Cortex of kidney (tissue), 1 donor: ENCODE measurements around the gene DUSP5.
"Not testable (repeated sequence)": the region's sequence is repeated elsewhere in the genome, so short reads cannot be mapped to it uniquely, and the experiment has no call there.

Experiments used
- DNase-seq: peaks from one replicate; lab custom pipeline; 2025; lab: John Stamatoyannopoulos, UW

The DUSP5 gene

DNA sequence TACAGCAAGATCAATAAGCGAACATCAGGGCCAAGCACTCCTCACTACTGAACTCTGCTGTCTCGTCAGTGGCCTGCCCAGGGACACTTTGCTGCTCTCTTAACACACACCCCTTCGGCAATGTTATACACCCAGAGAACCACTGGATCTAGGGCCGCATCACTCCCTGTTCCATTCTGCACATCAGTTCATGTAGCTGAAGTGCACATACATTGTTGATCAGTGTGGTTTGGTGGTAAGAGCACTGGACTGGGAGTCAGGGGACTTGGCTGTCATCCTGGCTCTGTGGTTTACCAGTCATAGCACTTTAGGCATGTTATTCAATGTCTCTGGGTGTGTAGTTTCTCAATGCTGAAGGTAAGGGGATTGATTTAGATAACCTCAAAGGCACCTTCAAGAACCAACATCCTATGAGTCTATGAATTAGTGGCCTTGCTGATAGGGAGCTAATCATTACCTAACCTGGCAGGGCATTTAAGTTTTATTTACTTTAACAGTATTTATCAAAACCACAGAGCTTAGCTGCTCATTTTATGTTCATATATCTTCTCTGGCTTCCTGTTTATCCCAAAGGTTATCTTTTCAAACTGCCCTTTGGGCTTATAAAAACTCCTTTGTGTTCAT is 24.8 kb downstream of the DUSP5 start:
- no peak for DNase-seq

DNA sequence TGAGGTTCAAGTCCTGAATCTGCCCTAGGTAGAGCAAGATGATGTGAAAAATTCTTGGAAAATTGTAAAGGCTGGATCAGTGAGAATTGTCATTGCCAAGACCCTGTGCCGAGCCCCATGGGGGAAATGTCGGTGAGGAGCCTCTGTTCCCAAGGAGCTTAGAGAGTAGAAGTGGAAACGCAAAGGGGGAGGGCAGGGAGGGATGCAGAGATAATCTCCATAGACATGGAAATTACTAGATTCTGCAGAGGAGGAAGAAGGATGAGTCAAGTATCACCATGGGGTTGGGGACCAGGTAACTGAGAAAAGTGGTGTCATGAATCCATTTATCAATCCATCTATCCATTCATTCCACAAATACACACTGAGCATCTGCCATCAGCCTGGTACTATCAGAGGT is 26.0 kb downstream of the DUSP5 start:
- no peak for DNase-seq

DNA sequence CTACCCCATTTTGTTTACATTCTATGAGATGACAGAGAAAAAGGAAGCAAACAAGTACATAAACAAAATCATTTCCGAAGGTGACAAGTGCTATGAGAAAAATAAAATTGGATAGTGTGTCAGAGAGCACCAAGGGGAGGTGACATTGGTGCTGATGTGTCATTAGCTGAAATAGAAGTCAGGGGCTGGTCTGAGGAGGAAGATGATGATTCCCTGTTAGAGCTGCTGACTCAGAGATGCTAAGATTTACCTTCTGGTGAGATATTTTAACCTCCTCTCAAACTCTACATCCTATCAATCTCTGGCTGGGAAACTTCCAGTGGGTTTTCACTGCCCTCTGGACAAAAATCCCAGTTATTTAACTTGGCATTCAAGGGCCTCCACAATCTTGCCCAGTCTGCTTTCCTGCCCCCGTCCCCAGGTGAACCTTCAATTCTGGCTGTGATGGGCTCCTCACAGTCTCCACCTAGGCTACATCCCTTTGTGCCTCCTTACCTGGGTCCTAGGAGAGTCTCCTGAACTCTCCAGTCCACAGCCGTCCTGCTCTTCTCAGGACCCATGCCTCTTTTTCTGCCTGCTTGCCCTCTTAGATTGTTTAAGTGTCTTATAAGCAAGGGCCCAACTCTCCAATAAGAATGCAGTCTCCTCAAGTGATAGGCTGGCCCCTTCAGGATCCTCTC is 26.6 kb downstream of the DUSP5 start:
- no peak for DNase-seq

DNA sequence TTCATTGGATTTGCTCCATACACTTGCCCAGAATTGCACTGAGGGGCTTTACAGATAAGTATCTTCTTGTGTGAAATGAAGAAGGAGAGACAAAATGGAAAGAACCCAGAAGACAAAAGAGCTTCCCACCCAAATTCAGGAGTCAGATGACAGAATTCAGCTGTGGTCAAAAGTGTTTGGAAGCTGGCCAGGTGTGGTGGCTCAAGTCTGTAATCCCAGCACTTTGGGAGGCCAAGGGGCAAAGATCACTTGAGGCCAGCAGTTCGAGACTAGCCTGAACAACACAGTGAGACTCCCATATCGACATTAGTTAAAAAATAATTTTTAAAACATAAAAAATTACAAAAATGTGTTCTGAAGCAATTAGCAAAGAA is 27.1 kb downstream of the DUSP5 start:
- no peak for DNase-seq

DNA sequence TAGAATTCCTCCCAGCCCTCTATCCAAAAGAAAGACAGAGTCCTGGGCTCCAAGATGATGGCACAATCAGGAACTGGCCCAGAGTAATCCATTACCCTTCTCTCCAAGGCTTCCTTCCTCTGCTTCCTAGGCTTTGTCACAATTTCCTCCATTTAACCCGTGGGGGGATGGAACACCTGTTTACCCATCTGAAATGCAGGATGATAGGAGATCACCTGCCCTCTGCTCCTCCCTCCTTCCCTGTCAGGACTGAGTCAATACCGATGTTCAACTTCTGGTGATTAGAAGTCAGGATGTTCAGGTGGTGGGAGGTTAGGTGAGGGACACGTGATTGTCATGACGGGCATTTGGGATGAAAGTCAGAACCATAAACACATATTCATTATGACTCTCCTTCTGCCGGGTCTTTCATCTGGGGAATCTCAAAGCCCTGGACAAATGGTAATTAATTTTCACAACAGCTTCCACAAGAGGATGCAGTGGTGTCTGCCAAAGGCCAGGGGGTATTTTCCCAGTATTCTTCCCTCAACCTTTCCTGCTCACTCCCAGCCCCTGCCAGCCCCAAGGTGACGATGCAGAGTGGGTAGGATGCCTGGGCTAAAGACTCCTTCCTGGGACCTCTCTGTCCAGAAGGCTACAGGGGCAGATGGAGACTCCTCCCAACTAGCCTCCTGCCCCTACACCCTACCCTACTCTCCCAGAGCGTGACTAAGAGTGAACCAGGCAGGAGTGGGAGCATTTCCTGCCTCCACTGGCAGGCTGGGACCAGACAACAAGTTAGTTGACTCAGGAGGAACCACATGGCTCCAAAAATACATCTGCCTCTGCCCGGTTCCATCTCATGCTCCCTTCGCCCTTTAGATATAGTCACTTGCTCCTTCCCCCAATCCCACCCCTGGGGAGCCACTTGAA is 27.9 kb downstream of the DUSP5 start:
- no peak for DNase-seq

DNA sequence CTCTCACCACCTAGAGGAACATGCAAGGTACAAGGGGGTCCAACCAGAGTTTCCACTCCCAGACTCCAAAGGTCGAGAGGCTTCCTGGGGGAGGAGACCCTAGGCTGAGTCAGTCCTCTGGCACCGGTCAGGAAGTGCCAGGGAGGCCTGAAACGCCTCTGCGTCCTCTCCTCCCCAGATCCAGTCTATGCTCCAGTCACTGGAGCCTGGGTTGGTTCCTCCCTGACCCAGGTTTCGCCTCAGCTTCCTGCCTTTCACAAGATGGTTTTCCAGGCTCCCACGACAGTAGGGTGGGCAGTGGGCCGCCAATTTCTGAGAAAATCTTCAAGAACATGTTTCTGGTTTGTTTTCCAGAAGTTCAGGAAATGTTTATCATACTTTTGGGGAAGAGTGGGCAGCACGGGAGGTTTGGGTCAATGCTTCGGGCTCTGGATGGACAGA is 30.0 kb downstream of the DUSP5 start:
- no peak for DNase-seq

DNA sequence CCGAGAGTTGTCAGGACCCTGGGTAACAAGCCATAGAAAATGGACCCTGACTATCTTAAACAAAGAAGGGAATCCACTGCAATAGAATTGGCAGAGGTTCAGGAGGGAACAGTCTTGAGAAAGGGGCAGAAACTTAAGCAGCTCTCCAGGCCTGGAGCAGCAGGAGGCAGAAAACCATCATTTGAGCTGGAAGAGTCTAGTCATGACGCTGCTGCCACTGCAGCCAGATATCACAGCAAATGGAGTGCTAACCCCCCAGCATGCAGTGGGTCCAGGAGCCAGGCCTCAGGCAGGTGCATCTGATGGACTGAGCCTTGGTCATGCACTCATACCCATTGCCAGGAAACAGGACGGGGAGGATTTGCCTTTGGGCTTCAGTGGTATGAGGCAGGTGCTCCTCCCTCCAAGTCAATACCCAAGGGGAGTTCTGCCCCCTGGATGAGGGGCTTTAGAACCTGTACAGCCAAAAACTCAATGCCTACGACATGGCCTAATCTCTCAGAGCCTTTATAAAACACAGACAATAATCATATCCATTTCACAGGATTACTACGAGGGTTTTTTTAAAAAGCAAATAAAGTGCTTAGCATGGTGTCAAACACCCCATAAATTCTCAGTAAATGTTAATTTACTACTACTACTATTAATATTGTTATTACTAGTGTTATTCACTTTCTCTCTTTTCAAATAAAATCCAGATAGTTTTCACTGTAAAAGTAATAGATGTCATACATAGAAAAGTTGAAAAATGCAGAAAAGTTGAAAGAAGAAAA is 30.7 kb downstream of the DUSP5 start:
- DNase-seq: no peak

DNA sequence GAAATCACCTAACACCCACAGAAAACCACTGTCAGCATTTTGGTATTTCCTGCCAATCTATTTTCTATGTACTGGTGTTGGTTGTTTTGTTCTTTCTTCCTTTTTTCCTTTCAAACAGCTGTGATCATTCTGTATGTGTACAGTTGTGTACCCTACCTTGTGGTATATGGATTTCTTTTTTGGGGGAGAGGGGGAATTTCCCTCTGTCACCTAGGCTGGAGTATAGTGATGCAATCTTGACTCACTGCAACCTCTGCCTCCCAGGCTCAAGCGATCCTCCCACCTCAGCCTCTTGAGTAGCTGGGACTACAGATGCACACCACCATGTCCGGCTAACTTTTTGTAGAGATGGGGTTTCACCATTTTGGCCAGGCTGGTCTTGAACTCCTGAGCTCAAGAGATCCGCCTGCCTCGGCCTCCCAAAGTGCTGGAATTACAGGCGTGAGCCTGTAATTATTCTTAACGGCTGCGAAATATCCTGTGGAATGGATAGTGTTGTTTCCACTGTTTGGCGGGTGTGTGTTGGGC is 31.4 kb downstream of the DUSP5 start:
- DNase-seq: not testable (repeated sequence)

DNA sequence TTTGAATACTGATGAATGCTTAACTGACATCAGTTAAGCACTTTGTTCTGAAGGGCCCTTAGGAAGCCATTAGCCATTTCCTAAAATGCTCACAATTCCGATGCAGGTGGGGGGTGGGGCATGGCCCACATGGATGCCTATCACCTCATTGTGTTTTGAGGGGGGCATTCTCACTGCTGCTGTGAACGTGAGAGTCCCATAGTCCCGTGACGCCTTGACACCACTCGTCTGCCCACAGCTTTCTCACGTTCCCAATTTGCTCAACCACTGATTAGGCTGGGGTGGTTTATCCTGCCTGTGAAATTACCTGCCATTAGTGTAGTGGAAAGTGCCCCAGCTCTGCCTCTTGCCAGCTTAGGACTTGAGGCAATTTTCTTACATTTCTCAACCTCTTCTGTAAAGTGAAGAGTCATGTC is 31.9 kb downstream of the DUSP5 start:
- no peak for DNase-seq

DNA sequence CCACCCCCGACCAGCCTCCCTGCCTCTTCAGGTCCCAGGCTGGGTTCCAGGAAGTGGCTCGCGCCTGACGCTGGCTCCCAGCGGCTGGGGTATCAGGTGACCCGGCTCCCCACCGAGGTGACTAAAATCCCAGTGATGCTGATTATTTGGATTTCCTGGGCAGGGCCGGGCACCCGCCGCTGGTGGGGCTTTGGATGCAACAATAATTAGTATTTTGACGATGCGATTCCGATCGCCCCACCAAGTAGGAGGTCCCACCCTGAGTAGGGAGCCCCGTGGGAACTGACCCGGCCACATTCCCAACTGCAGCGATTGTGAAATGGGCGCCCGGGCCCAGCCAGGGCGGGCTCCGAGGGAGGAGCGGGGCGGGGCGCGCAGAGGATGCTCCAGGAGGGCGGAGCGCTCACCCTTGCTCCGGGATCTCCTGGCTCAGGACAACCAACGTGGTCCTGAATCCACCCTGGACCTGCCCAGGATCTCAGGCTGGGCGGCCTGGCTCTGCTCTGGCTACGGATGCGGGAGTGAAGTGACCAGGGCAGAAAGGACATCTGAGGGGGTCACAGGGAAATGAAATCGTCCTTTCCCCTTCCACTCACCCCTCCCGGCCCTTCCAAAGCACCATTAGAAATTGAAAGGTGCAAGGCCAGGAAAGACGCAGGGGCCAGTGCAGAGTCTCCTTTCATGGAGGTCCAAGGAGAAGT is 32.6 kb downstream of the DUSP5 start:
- no peak for DNase-seq

DNA sequence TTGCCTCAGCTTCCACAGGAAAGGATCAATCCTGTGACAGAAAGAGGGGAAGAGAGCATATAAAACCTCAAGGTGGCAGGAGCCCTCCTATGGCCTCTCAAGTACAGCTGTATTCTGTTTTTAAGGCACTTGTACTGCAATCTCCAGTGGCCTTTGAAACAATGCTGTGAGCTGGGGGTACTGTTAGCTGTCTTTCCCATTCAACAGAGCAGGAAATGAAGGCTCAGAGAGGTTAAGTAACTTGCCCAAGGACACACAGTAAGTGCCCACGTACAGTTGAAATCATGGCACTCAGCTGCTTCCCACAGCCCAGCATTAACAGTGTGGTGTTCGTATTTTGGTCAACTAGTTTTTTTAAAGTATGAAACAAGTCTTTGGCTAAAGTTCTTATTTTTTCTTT is 34.0 kb downstream of the DUSP5 start:
- no peak for DNase-seq

DNA sequence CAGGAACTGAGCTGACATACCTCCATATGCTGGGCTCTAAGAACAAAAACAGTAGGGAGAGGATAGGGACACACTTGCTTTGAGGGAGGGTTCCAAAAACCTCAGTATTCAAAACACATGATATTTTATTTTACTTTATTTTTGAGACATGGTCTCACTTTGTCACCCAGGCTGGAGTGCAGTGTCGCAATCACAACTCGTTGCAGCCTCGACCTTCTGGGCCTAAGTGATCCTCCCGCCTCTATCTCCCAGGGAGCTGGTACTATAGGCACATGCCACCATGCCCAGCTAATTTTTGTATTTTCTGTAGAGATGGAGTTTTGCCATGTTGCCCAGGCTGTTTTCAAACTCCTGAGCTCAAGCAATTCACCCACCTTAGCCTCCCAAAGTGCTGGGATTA is 34.9 kb downstream of the DUSP5 start:
- not testable (repeated sequence) for DNase-seq

DNA sequence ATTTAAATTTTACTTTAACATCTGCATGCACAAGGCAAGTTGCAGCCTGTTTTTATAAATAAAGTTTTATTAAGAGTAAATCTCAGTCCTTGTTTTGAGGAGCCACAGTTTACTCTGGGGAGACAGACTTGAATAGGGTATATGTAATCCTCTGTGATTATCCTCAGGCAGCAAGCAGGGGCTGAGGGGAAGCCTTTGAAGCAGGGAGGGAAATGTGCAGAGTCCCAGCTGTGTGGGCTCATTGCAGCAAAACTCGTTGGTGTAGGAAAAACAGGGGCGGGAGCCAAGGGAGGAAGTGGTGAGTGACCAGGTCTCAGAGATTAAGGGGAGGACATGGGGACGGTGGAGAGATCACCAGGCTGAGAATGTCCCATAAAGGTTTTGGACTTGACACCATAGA is 35.4 kb downstream of the DUSP5 start:
- no peak for DNase-seq

DNA sequence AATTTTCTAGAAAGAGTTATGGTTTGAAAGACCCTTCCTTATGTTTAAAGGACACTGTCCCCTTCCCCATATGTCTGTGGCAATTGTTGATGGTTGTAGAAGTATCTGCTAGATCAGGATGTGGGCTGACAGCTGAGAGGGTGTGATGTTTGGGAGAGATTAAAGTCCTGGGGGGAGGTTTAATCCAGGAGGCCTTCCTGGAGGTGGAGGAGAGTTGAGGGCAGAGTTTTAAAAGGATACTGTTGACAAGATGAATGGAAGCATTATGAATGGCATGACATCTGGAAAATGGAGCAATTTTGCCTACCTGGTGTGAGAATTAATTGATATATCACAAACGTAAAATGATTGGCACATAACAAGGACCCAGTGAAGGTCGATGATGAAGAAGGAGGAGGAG is 36.9 kb downstream of the DUSP5 start:
- DNase-seq: no peak

DNA sequence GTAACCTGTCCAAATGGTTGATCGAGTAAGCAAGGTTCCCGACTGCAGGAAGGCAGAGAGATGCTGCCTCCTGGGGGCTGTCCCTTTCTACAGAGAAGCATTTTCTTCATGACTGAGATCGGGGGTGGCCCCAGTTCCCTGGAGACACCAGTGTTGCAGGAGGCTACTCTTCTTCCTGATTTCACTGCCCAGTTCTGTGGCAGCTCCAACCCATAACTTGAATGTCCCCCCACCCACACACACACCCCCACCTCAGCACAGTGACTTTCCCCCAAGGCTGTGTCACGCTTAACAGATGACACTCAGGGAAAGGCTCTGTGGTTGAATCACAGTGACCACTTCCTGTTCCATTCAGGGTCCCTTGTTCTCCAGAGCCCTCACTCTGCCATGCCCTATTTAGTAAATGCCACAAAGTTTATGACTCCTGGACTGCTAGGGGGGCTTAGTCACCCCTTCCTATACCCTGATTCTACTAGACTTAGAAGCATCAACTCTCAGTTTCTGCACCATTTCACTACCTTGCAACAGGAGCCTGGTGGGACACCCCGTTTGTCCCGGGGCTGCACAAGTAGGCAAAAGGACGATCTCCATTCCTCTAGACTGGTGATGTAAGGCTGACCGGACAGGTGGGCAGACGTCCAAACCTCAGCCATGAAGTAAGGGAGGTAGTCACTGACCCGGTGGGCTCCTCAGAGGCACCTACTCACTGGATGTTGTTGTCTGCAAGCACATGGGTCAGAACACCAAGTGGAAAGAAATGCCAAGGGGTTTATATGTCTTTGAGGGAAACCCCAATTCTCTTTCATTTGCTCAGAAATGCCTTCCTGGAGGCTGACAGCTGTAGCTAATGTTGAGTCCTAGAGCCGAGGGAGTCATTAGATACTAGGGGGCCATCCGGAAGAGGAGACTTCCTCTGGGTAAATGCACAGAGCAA is 38.5 kb downstream of the DUSP5 start:
- DNase-seq: no peak

DNA sequence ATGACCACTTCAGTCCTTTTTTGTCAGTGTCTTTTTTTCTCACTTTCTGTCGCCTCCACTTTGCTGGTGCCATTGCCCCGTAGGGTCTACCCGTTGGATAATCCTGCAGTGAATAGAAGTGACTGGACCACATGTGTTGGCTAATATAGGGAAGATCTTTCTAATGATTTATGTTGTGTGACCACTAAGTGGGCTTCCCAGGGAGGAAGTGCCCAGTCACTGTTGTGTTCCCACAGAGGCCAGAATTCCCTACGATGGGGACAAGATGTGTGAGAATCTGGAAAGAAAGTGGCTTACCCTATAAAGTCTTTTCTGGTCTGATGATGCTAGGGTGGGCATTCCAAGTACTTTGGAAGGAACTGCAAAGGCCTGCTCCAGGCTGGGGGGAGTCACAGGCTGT is 41.4 kb downstream of the DUSP5 start:
- no peak for DNase-seq

DNA sequence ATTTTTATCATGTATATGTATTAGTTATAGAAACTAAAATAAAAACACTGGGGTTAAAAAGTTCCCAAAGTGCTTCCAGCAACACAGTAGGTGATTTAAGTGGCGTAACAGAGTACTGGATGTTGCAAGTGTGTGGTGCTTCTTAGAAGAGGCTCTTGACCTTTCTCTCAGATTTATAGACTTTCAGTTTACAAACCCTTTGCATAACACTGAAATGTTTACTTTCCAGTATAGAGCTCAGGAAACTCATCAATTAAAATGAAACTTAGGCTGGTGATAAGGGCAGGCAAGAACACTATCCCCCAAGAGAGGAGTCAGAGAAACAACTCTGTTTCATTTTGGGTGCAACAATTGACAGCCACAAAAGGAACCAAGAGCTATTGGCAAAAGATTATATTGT is 42.3 kb downstream of the DUSP5 start:
- DNase-seq: no peak

DNA sequence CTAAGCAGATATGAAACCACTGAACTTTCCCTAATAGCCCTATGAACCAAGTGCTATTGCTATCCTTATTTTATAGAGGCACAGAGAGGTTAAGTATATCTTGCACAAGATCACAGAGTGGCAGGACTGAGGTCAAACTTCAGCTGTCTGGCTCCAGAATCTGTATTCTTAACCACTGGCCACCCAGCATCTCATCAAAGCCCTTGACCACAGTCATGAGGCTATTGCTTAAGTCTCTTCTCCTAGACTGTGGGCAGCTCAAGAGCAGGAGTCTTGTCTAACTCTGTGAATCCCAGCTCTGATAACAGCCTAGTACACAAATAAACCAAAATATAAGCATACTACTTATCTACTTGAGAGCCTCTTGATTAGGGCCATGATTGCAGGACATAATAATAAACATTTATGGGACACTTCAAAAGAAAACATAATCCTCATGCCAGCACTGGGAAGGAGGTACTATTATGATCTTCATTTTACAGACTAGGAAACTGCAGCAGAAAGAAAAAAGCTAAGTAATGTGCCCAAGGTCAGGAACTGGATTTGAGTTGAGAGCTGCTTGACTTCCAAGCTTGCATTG is 47.3 kb downstream of the DUSP5 start:
- no peak for DNase-seq

DNA sequence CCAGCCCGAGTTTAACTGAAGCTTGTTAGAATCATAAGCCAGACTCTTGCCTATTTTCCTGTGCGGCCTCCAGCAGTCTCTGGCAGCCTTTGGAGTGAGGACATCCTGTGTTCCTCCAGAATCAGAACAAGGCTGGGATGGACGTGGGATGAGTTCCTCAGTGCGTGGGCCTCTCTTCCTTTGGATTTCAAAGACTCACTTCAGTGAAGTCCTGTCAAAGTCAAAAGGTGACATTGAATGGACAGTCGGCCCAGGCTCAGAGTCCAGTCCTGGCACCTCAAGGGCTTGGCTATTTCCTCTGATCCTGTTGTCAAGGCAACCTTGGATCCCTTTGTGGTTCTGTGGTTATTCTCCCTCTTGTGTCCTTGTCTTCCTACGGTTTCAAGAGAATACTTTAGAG is 48.4 kb downstream of the DUSP5 start:
- DNase-seq: no peak
